Gastrocnemius medialis (tissue), 4 donors: Measurements from ENCODE around the gene KIF26B. TPM values are rescaled to one million over a fixed set of nuclear protein-coding genes. Genes with fewer than 3 reads are reported as not detected.

Experiments
- ATAC-seq, 2 donors: fragments of 150-250 bp; one replicate each; pipeline ENCODE4 v1.9.1; 2016
- DNase-seq, 2 donors: peaks; one replicate each; pipeline ENCODE4 v3.0.0-alpha.2; 2019
- H3K27ac ChIP-seq, 4 donors: fragments of 200-600 bp; sonication (generic); 1 replicate in 1 of 4; 2 replicates in 3 of 4; pipeline ENCODE4 v1.5.1; 2016 to 2018; ENCODE audit warnings: mild to moderate bottlenecking in 2 of 4, moderate library complexity in 1 of 4
- H3K27me3 ChIP-seq, 3 donors: fragments of 200-600 bp; sonication (generic) in 2 of 3; 1 replicate in 1 of 3; 2 replicates in 2 of 3; pipeline versions ENCODE4 v1.5.1 to v1.6.0; 2016 to 2019; ENCODE audit warnings: mild to moderate bottlenecking in 1 of 3, moderate library complexity in 1 of 3
- H3K36me3 ChIP-seq, 2 donors: fragments of 200-600 bp; sonication (generic) in 1 of 2; one replicate each; pipeline ENCODE4 v1.5.1; 2017 to 2018
- H3K4me1 ChIP-seq, 2 donors: fragments of 200-600 bp; sonication (generic) in 1 of 2; one replicate each; pipeline ENCODE4 v1.5.1; 2016 to 2017; ENCODE audit warnings: mild to moderate bottlenecking in 2 of 2
- H3K4me3 ChIP-seq, 4 donors: fragments of 200-600 bp; sonication (generic) in 3 of 4; 1 replicate in 1 of 4; 2 replicates in 3 of 4; pipeline ENCODE4 v1.5.1; 2016 to 2019; ENCODE audit warnings: mild to moderate bottlenecking in 2 of 4
- H3K9me3 ChIP-seq, 3 donors: fragments of 200-600 bp; sonication (generic) in 2 of 3; 1 replicate in 1 of 3; 2 replicates in 2 of 3; pipeline ENCODE4 v1.5.1; 2016 to 2019
- POLR2A ChIP-seq, 2 donors: fragments of 450-650 bp; IDR thresholded peaks; one replicate each; pipeline ENCODE4 v1.6.1; 2017; ENCODE audit warnings: antibody characterized with exemption in 2 of 2, mild to moderate bottlenecking in 2 of 2, moderate library complexity in 2 of 2
- in situ Hi-C, 4 donors: fragments of 200-750 bp; cut with MboI; loops; one replicate each; pipeline versions ENCODE4 v1.15.0 to v1.8.0; 2017; ENCODE audit warnings: low sequenced_read_pairs in 4 of 4
- intact Hi-C: fragments of 100-400 bp; cut with DNase I; formaldehyde crosslinking; loops from one replicate; pipeline ENCODE4 v1.15.1; 2023; ENCODE audit warnings: low total_unique reads
- total RNA-seq, 4 donors: library from RNA; depleted of rRNA; stranded (reverse); fragments of >200 nt; gene quantifications; one replicate each; pipeline versions ENCODE4 v1.1.0 to v1.2.3, GENCODE V29; 2016
- TF ChIP-seq, protein P1 (sequence below), 5 experiments: fragments of 450-650 bp in 3 of 5; fragments of 200-600 bp in 2 of 5; sonication (generic) in 2 of 5; IDR thresholded peaks in 4 of 5; conservative IDR thresholded peaks in 1 of 5; 1 replicate in 4 of 5; 2 replicates in 1 of 5; pipeline ENCODE4 v1.5.1; 2016 to 2019; ENCODE audit warnings: antibody characterized with exemption in 5 of 5, mild to moderate bottlenecking in 3 of 5, moderate library complexity in 3 of 5

Gene KIF26B
- total RNA-seq, 4 donors from 2014 or later = 0.02 to 0.20 (median 0.10) TPM; not detected in 1

DNA sequence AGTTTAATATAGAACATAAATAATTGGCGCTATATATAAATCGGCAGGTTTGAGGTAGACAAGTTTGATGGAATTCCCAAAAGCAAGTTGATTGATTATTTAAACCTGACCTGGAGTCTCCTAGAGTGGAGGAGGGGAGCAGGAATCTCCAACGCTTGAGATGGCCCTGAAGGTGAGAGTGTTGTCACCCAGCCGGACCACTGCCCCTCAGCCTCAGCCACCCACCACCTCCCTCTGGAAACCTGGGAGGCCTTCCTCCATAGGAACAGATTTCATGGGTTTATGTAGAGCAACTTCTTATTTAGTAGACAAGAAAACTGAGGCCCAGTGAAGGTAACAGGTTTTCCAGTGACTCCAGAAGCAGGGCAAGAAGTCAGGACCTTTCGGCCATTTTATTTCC lies 389.5 kb downstream of the KIF26B start:
- TF ChIP-seq, protein P1, sequence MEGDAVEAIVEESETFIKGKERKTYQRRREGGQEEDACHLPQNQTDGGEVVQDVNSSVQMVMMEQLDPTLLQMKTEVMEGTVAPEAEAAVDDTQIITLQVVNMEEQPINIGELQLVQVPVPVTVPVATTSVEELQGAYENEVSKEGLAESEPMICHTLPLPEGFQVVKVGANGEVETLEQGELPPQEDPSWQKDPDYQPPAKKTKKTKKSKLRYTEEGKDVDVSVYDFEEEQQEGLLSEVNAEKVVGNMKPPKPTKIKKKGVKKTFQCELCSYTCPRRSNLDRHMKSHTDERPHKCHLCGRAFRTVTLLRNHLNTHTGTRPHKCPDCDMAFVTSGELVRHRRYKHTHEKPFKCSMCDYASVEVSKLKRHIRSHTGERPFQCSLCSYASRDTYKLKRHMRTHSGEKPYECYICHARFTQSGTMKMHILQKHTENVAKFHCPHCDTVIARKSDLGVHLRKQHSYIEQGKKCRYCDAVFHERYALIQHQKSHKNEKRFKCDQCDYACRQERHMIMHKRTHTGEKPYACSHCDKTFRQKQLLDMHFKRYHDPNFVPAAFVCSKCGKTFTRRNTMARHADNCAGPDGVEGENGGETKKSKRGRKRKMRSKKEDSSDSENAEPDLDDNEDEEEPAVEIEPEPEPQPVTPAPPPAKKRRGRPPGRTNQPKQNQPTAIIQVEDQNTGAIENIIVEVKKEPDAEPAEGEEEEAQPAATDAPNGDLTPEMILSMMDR (IDR thresholded peaks at IDR 0.05 in 4 of 5, conservative IDR thresholded peaks at IDR 0.05 in 1 of 5) = no peak
- no peak for TF ChIP-seq POLR2A (IDR thresholded peaks at IDR 0.05)
- Histone ChIP-seq H3K9me3 (no peaks in the 10 kb centered on the region), H3K36me3 (no peaks in the 10 kb centered on the region), H3K27me3 (no peaks in the 10 kb centered on the region), H3K27ac (no peak overlapping the region), H3K4me1 (no peaks in the 10 kb centered on the region), H3K4me3 (no peak overlapping the region)
- DNase-seq = no peak
- intact Hi-C loops = no loop called here
- ATAC-seq = no peak
- in situ Hi-C loops = no loop called here

DNA sequence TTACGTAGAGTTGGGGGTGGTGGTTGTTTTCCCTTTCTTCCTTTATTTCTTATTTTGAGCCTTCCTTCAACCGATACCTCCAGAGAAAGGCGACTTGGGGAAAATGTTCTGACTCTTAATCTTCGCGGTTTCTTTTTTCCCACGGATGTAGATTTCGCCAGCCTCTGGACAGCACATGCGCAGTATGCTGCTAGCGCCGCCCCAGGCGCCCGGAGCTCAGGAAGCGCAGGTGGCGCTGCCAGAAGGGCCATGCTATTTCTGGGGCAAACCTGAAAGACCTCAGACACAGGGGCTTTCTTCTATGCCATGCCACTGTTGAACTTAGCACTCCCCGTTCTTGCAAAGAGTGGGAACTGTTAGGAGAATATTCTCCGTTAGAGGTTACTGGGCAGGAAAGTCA lies 392.1 kb downstream of the KIF26B start:
- no peak for ATAC-seq
- intact Hi-C loops = no loop called here
- TF ChIP-seq, protein P1 (IDR thresholded peaks at IDR 0.05 in 4 of 5, conservative IDR thresholded peaks at IDR 0.05 in 1 of 5) = no peak
- TF ChIP-seq POLR2A (IDR thresholded peaks at IDR 0.05) = no peak

DNA sequence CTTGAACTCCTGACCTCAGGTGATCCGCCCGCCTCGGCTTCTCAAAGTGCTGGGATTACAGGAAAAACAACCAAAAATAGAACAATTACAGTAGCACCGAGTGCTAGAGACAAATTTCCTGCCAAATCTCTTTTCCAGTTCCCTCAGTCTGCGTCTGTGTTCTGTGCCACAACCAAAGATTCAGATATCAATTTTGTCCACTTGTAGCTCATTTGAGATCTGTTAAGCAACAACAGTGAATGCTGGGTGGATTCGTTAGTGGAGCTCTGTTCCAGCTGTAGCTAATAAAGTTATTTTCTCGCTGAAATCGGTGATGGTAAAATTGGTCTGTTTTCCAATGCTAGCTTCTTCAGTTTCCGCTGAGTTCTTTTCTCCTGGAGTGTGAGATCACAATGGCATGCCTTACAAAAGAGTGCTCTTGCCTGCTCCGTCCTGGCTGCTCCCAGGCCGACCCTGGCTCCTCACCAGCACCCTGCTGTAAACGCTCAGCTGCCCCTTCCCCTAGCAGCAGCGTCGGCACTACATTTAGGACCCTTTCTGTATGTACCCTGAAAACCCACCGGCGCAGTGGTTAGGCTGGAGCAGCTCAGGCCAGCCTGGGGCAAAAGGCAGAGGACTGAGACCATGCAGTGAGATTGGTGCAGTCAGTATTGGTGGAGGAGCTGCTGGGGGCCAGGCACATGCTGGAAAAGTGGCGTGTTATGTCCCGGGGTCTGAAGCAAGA lies 395.4 kb downstream of the KIF26B start:
- no peaks in the 10 kb centered on the region for H3K36me3 ChIP-seq
- intact Hi-C loops = no loop called here
- no peak overlapping the region for H3K27ac ChIP-seq
- H3K4me3 ChIP-seq = no peak overlapping the region
- TF ChIP-seq, protein P1 (IDR thresholded peaks at IDR 0.05 in 4 of 5, conservative IDR thresholded peaks at IDR 0.05 in 1 of 5) = no peak
- no peaks in the 10 kb centered on the region for H3K9me3 ChIP-seq
- ATAC-seq (no peak), DNase-seq (no peak)
- H3K4me1 ChIP-seq = no peaks in the 10 kb centered on the region
- in situ Hi-C loops = no loop called here
- no peaks in the 10 kb centered on the region for H3K27me3 ChIP-seq

More for the DNA sequence above, 392.1 kb downstream of the KIF26B start:
- no peaks in the 10 kb centered on the region for H3K36me3 ChIP-seq
- DNase-seq = no peak
- in situ Hi-C loops = no loop called here
- no peaks in the 10 kb centered on the region for H3K9me3 ChIP-seq
- no peak overlapping the region for H3K27ac ChIP-seq
- H3K27me3 ChIP-seq = no peaks in the 10 kb centered on the region
- no peak overlapping the region for H3K4me3 ChIP-seq
- no peaks in the 10 kb centered on the region for H3K4me1 ChIP-seq

DNA sequence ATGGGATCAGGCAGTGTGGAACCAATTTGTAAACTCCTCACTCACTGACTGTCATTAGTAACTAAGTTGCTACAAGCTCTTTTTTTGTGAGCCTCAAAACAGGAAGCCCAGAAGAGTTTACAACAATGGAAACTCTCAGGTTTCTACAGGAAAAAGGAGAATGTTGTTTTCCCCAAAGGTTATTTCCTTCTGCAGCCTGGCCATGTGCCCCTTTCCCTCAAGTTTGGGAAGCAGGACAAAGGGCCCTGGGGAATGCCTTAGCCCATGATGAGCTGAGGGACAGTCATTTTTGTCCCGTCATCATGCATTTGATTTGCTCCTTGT lies 395.9 kb downstream of the KIF26B start:
- Histone ChIP-seq H3K4me3 (no peak overlapping the region), H3K27ac (no peak overlapping the region), H3K4me1 (no peaks in the 10 kb centered on the region), H3K9me3 (no peaks in the 10 kb centered on the region), H3K36me3 (no peaks in the 10 kb centered on the region), H3K27me3 (no peaks in the 10 kb centered on the region)
- ATAC-seq (no peak), DNase-seq (no peak)
- intact Hi-C loops (no loop called here), in situ Hi-C loops (no loop called here)
- TF ChIP-seq, protein P1 (IDR thresholded peaks at IDR 0.05 in 4 of 5, conservative IDR thresholded peaks at IDR 0.05 in 1 of 5) = no peak
- TF ChIP-seq POLR2A (IDR thresholded peaks at IDR 0.05) = no peak

DNA sequence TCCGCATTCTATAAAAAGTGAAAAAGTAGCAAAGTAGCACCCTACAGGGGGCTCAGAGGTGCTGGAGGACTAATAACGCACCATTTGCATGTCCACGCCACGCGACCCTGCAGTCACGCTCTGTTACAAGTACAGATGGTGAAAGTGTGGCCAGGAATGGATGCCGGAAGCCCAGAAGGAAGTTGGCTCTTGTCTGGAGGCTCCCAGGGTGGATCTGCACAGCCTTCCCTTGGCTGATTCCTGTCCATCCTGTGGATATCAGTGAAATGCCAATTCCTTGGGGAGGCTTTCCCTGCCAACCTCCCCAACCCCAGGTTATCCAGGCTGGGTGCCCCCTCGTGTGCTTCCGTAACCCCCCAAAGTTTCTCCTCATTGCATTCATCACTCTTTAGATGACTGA lies 396.8 kb downstream of the KIF26B start:
- H3K9me3 ChIP-seq = no peaks in the 10 kb centered on the region
- ATAC-seq = no peak
- DNase-seq = no peak
- no peak overlapping the region for H3K4me3 ChIP-seq
- H3K4me1 ChIP-seq = no peaks in the 10 kb centered on the region
- H3K36me3 ChIP-seq = no peaks in the 10 kb centered on the region
- in situ Hi-C loops (no loop called here), intact Hi-C loops (no loop called here)
- H3K27ac ChIP-seq = no peak overlapping the region
- TF ChIP-seq, protein P1 (IDR thresholded peaks at IDR 0.05 in 4 of 5, conservative IDR thresholded peaks at IDR 0.05 in 1 of 5) = no peak
- no peak for TF ChIP-seq POLR2A (IDR thresholded peaks at IDR 0.05)
- no peaks in the 10 kb centered on the region for H3K27me3 ChIP-seq
